GM23338 (cell line): ENCODE data around the gene KYNU. TPM values are rescaled to one million over a fixed set of nuclear protein-coding genes. Genes with fewer than 3 reads are reported as not detected.

Experiments
- ATAC-seq: fragments of 200-7000 bp; cut with Tn5 transposase; 3 replicates; pipeline ENCODE4 v1.9.1; 2020
- DNase-seq: peaks from one replicate; pipeline ENCODE4 v3.0.0-alpha.2; 2015; ENCODE audit warnings: low spot score
- H2AFZ ChIP-seq: fragments of 200-600 bp; sonication (generic); 2 replicates; pipeline ENCODE4 v1.8.0; 2016; ENCODE audit warnings: antibody characterized with exemption, mild to moderate bottlenecking, moderate library complexity
- H3F3A ChIP-seq: fragments of 200-600 bp; sonication (generic); replicated peaks from 2 replicates; pipeline ENCODE4 v1.8.0; 2017; ENCODE audit warnings: antibody characterized with exemption, mixed run types, low read depth
- H3K27ac ChIP-seq: fragments of 200-600 bp; sonication (generic); 2 replicates; pipeline ENCODE4 v1.6.1; 2016; ENCODE audit warnings: low read depth
- H3K27me3 ChIP-seq: fragments of 200-600 bp; sonication (generic); 2 replicates; pipeline ENCODE4 v1.8.0; 2016; ENCODE audit warnings: mild to moderate bottlenecking, mixed run types, moderate library complexity; ENCODE audit not compliant: insufficient read depth
- H3K36me3 ChIP-seq: fragments of 200-600 bp; sonication (generic); 2 replicates; pipeline ENCODE4 v1.8.0; 2016; ENCODE audit warnings: mild to moderate bottlenecking; ENCODE audit not compliant: insufficient read depth
- H3K4me1 ChIP-seq: fragments of 200-600 bp; sonication (generic); 2 replicates; pipeline ENCODE4 v1.8.0; 2016; ENCODE audit warnings: mild to moderate bottlenecking, moderate library complexity; ENCODE audit not compliant: insufficient read depth
- H3K4me2 ChIP-seq: fragments of 200-600 bp; sonication (generic); 2 replicates; pipeline ENCODE4 v1.7.1; 2017; ENCODE audit warnings: mixed run types
- H3K4me3 ChIP-seq: fragments of 200-600 bp; sonication (generic); 2 replicates; pipeline ENCODE4 v1.6.1; 2016; ENCODE audit warnings: mixed run types
- H3K79me2 ChIP-seq: fragments of 200-600 bp; sonication (generic); replicated peaks from 2 replicates; pipeline ENCODE4 v1.8.0; 2017; ENCODE audit warnings: mild to moderate bottlenecking; ENCODE audit not compliant: insufficient read depth
- H3K9me2 ChIP-seq: fragments of 200-600 bp; sonication (generic); 2 replicates; pipeline ENCODE4 v1.8.0; 2017; ENCODE audit not compliant: insufficient read depth
- H4K20me1 ChIP-seq: fragments of 200-600 bp; sonication (generic); replicated peaks from 2 replicates; pipeline ENCODE4 v1.8.0; 2017; ENCODE audit warnings: mild to moderate bottlenecking; ENCODE audit not compliant: insufficient read depth
- H3K27ac Mint-ChIP-seq: 2 replicates; pipeline ENCODE4 v1.8.0; 2020; ENCODE audit warnings: inconsistent platforms, mild to moderate bottlenecking, moderate library complexity, mixed read lengths
- H3K27me3 Mint-ChIP-seq: 3 replicates; pipeline ENCODE4 v1.8.0; 2022; ENCODE audit warnings: low read depth, mild to moderate bottlenecking, moderate library complexity, mixed read lengths, inconsistent platforms; ENCODE audit not compliant: insufficient read depth, poor library complexity
- H3K36me3 Mint-ChIP-seq: 3 replicates; pipeline ENCODE4 v1.8.0; 2021; ENCODE audit warnings: low read depth, mild to moderate bottlenecking, inconsistent platforms, moderate library complexity, mixed read lengths
- H3K4me1 Mint-ChIP-seq: 3 replicates; pipeline ENCODE4 v1.8.0; 2020; ENCODE audit warnings: mild to moderate bottlenecking, inconsistent platforms, mixed read lengths
- H3K4me3 Mint-ChIP-seq: 3 replicates; pipeline ENCODE4 v1.8.0; 2021; ENCODE audit warnings: moderate library complexity, mild to moderate bottlenecking, inconsistent platforms, mixed read lengths
- H3K9me3 Mint-ChIP-seq: 3 replicates; pipeline ENCODE4 v1.8.0; 2020; ENCODE audit warnings: moderate library complexity, mild to moderate bottlenecking, inconsistent platforms, mixed read lengths
- EZH2 ChIP-seq: fragments of 200-600 bp; sonication (generic); IDR thresholded peaks from one replicate; pipeline ENCODE4 v1.8.0; 2017; ENCODE audit warnings: antibody characterized with exemption, mild to moderate bottlenecking, low read depth; ENCODE audit not compliant: unreplicated experiment
- EZH2phosphoT487 ChIP-seq: fragments of 200-600 bp; sonication (generic); IDR thresholded peaks from one replicate; pipeline ENCODE4 v1.8.1; 2018; ENCODE audit warnings: antibody characterized with exemption; ENCODE audit not compliant: unreplicated experiment
- NANOG ChIP-seq: IDR thresholded peaks from 2 replicates; pipeline ENCODE4 v1.6.1; 2016; ENCODE audit warnings: antibody characterized with exemption, borderline replicate concordance
- POLR2AphosphoS5 ChIP-seq: IDR thresholded peaks from 2 replicates; pipeline ENCODE4 v1.6.1; 2016; ENCODE audit warnings: antibody characterized with exemption, low read depth
- STAT1 ChIP-seq: IDR thresholded peaks from one replicate; pipeline ENCODE4 v1.6.1; 2016; ENCODE audit warnings: antibody characterized with exemption; ENCODE audit not compliant: unreplicated experiment
- ZNF114 ChIP-seq: fragments of 250-450 bp; sonication (Bioruptor Pico); IDR thresholded peaks from 2 replicates; pipeline ENCODE4 v1.5.0; 2020; ENCODE audit warnings: mild to moderate bottlenecking, moderate library complexity
- ZNF331 ChIP-seq: fragments of 250-450 bp; sonication (Bioruptor Pico); IDR thresholded peaks from 2 replicates; pipeline ENCODE4 v1.5.0; 2020; ENCODE audit warnings: low read depth, mild to moderate bottlenecking, moderate library complexity
- polyA plus RNA-seq: library from polyadenylated mRNA; unstranded; fragments of >200 nt; fragmentation: Nextera tagmentation; extraction: Ambion mirVana; gene quantifications from 2 replicates; pipeline ENCODE4 v1.2.1, GENCODE V29; 2016
- total RNA-seq: library from RNA; depleted of rRNA; stranded (reverse); fragments of >200 nt; shearing (Covaris generic); gene quantifications from 2 replicates; pipeline ENCODE4 v1.2.3, GENCODE V29; 2014
- TF ChIP-seq, protein P1 (sequence below), 2 experiments: fragments of 200-600 bp in 1 of 2; sonication (generic) in 1 of 2; conservative IDR thresholded peaks; 2 replicates each; pipeline versions ENCODE4 v1.5.1 to v1.6.1; 2016 to 2017; ENCODE audit warnings: antibody characterized with exemption in 2 of 2, low read depth in 2 of 2, mild to moderate bottlenecking in 2 of 2, moderate library complexity in 1 of 2

The KYNU gene
- total and polyA plus RNA-seq, 2 experiments from 2014 or later: 0.03 to 0.21 TPM

GRCh38 chr2:142936629-142937028 lies 59.2 kb downstream of the KYNU start (continued):
- TF ChIP-seq STAT1: no peak
- no peak for TF ChIP-seq EZH2phosphoT487
- TF ChIP-seq EZH2: no peak
- no peak for TF ChIP-seq ZNF331 (CRISPR knock-in tag)
- no peak for TF ChIP-seq NANOG

DNA sequence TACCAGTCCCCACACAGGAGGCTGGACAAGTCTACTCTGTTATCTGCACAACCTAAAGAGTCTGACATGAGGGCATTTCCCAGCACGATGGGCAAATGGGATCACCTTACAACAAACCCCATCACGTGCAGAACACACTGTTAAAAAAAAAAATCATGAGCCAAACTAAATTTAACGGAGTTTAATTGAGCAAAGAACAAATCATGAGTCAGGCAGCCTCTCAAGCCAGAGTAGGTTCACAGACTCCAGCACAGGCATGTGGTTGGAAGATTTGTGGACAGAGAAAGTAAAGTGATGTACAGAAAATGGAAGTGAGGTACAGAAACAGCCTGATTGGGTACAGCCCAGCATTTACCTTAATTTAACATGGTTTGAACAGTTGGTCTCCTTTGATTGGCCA lies 59.9 kb downstream of the KYNU start:
- H3K27me3 Mint-ChIP-seq: no peaks in the 10 kb centered on the region
- H3K4me3 ChIP-seq: no peak overlapping the region
- no peak overlapping the region; the same call in 1 of the 2 replicates for H2AFZ ChIP-seq
- TF ChIP-seq, protein P1, sequence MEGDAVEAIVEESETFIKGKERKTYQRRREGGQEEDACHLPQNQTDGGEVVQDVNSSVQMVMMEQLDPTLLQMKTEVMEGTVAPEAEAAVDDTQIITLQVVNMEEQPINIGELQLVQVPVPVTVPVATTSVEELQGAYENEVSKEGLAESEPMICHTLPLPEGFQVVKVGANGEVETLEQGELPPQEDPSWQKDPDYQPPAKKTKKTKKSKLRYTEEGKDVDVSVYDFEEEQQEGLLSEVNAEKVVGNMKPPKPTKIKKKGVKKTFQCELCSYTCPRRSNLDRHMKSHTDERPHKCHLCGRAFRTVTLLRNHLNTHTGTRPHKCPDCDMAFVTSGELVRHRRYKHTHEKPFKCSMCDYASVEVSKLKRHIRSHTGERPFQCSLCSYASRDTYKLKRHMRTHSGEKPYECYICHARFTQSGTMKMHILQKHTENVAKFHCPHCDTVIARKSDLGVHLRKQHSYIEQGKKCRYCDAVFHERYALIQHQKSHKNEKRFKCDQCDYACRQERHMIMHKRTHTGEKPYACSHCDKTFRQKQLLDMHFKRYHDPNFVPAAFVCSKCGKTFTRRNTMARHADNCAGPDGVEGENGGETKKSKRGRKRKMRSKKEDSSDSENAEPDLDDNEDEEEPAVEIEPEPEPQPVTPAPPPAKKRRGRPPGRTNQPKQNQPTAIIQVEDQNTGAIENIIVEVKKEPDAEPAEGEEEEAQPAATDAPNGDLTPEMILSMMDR (conservative IDR thresholded peaks at IDR 0.05; ENCODE audit: low read depth in 2 of 2): no peak
- no peak for TF ChIP-seq ZNF331 (CRISPR knock-in tag)
- TF ChIP-seq NANOG: no peak
- no peak for TF ChIP-seq STAT1
- no peak for TF ChIP-seq EZH2
- no peak for TF ChIP-seq ZNF114 (CRISPR knock-in tag)
- DNase-seq (no peak), ATAC-seq (no peak)
- H3K27ac Mint-ChIP-seq: no peak overlapping the region
- H3K4me2 ChIP-seq: no peak overlapping the region
- 0 out of 2 replicates have a peak, but pooled peaks cover 7% of the 10 kb centered on the region for H3K4me1 ChIP-seq
- H4K20me1 ChIP-seq: no peaks in the 10 kb centered on the region
- H3F3A ChIP-seq: no peaks in the 10 kb centered on the region
- no peak overlapping the region for H3K4me3 Mint-ChIP-seq
- H3K9me2 ChIP-seq: peaks cover 12% of the 10 kb centered on the region
- H3K27ac ChIP-seq: no peak overlapping the region
- no peaks in the 10 kb centered on the region for H3K9me3 Mint-ChIP-seq
- no peaks in the 10 kb centered on the region for H3K27me3 ChIP-seq
- H3K36me3 Mint-ChIP-seq: no peaks in the 10 kb centered on the region
- no peaks in the 10 kb centered on the region for H3K36me3 ChIP-seq
- peaks cover 5% of the 10 kb centered on the region for H3K4me1 Mint-ChIP-seq
- H3K79me2 ChIP-seq: no peaks in the 10 kb centered on the region

DNA sequence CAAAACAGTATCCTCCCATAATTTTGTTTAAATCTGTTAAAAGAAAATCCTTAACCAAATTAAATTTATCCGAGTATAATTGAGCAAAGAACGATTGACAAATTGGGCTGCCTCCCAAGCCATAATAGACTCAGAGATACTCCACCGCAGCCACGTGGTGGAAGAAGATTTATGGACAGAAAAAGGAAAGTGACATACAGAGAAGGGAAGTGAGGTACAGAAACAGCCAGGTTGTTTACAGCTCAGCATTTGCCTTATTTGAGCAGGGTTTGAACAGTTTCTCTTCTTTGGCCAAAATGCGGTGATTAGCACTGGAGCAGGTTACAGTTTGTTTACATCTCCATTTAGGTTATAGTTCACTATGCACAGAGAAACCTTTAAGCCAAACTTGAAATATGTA lies 60.8 kb downstream of the KYNU start:
- DNase-seq: no peak
- no peak for TF ChIP-seq EZH2phosphoT487
- no peak for TF ChIP-seq EZH2
- no peak for TF ChIP-seq POLR2AphosphoS5
- no peak overlapping the region for H3K27ac Mint-ChIP-seq
- Histone ChIP-seq H3K79me2 (no peaks in the 10 kb centered on the region), H4K20me1 (no peaks in the 10 kb centered on the region), H3K27ac (no peak overlapping the region), H3K36me3 (no peaks in the 10 kb centered on the region), H3K4me2 (no peak overlapping the region), H3F3A (no peaks in the 10 kb centered on the region), H3K27me3 (no peaks in the 10 kb centered on the region), H3K4me3 (no peak overlapping the region), H3K4me1 (0 out of 2 replicates have a peak, but pooled peaks cover 7% of the 10 kb centered on the region), H3K9me2 (peaks cover 12% of the 10 kb centered on the region), H2AFZ (no peak overlapping the region)
- H3K9me3 Mint-ChIP-seq: no peaks in the 10 kb centered on the region; the same call in 2 of the 3 replicates
- no peak overlapping the region for H3K4me3 Mint-ChIP-seq
- ATAC-seq: no peak
- H3K36me3 Mint-ChIP-seq: no peaks in the 10 kb centered on the region
- peaks cover 5% of the 10 kb centered on the region for H3K4me1 Mint-ChIP-seq
- no peaks in the 10 kb centered on the region for H3K27me3 Mint-ChIP-seq
